Frontal cortex (tissue), 4 donors: ENCODE measurements around the gene CES1. TPM values are rescaled to one million over a fixed set of nuclear protein-coding genes. Genes with fewer than 3 reads are reported as not detected.
"Not testable (repeated sequence)": the region's sequence is repeated elsewhere in the genome, so short reads cannot be mapped to it uniquely, and the experiment has no call there.

Experiments
- DNase-seq, 2 donors: peaks; one replicate each; pipeline ENCODE4 v3.0.0; 2012; ENCODE audit warnings: low spot score in 2 of 2
- FAIRE-seq: peaks from 2 replicates; lab custom pipeline; 2012; peaks lifted over from hg19 to GRCh38; lab: Jason Lieb, UNC
- total RNA-seq: library from RNA; depleted of rRNA; stranded (reverse); fragments of >200 nt; gene quantifications from one replicate; pipeline ENCODE4 v1.2.3, GENCODE V29; 2014
- donor health status: control.
- donor health status: control.
- donor health status: control.

The CES1 gene
- total RNA-seq, 1 donor from 2014 or later, result 0.82 TPM

DNA sequence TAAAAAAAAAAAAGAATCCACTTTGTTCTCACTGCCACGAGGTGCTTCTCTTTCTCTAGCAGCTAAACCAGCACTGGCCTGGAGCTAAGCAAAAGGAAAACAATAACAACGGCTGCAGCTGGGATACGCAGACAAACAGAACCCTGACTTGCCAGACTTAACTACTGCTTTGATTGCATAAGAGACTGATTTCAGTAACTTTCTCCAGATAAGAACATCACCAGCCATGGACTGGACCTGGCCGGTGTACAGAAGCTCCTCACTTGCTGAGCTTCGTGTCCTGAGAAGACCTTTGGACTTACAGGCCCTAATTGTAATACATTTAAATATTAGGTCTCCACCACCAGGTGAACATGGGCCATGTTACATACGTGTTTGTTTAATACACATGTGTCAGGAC is 27.8 kb downstream of the CES1 start:
- not testable (repeated sequence) for DNase-seq, FAIRE-seq

DNA sequence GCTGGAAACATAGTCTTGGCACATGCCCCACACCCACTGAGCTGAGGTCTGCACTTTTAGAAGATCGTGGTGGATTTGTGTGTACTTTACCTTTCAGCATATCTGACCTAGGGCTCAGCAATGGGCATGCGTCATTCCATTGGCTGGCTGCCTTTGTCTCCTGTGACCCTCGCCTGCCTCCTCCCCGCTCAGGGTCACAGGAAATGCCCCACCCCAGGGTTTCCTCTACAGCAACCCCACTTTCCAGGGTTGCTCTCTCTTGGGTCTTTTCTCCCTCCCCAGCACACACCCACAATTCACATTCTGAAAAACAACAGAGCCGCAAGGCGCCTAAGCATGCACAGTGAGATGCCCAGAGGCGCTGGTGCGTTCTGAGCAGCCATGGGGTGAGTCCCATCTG is 29.2 kb downstream of the CES1 start:
- FAIRE-seq, DNase-seq: not testable (repeated sequence)

DNA sequence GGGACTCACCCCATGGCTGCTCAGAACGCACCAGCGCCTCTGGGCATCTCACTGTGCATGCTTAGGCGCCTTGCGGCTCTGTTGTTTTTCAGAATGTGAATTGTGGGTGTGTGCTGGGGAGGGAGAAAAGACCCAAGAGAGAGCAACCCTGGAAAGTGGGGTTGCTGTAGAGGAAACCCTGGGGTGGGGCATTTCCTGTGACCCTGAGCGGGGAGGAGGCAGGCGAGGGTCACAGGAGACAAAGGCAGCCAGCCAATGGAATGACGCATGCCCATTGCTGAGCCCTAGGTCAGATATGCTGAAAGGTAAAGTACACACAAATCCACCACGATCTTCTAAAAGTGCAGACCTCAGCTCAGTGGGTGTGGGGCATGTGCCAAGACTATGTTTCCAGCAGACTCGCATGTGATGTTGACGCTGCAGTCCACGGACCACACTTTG is 39.9 kb downstream of the CES1 start:
- not testable (repeated sequence) for DNase-seq, FAIRE-seq

DNA sequence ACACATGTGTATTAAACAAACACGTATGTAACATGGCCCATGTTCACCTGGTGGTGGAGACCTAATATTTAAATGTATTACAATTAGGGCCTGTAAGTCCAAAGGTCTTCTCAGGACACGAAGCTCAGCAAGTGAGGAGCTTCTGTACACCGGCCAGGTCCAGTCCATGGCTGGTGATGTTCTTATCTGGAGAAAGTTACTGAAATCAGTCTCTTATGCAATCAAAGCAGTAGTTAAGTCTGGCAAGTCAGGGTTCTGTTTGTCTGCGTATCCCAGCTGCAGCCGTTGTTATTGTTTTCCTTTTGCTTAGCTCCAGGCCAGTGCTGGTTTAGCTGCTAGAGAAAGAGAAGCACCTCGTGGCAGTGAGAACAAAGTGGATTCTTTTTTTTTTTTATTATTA is 41.4 kb downstream of the CES1 start:
- FAIRE-seq, DNase-seq: not testable (repeated sequence)

DNA sequence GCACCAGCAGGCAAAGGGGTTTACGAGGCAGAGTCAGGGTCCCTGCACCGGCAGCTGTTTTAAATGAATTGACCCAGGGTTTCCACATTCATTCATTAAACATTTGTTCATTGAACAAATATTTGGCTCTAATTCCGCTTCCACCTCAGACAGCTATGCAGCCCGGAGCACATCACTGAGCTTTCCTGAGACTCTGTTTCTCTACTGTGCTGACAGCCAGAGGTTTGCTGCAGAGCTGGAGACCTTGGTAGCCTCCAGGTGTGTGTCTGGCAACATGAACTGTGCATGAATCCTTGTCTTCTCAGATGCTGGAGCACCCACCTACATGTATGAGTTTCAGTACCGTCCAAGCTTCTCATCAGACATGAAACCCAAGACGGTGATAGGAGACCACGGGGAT is 42.7 kb downstream of the CES1 start:
- FAIRE-seq, DNase-seq: not testable (repeated sequence)

DNA sequence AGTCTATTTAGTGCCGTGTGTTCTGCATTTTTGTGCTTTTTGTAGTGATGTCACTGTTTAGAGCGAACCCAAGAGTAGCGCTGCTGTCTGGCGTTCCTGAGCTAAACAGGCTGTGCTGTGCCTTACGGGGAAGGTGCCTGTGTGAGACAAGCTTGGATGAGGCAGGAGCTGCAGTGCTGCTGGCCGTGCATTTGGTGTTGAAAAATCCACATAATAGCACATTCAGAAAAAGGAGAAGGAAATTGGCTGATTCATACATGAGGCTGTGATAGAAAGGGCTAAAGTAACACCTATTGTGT is 50.2 kb downstream of the CES1 start:
- DNase-seq, result not testable (repeated sequence)

DNA sequence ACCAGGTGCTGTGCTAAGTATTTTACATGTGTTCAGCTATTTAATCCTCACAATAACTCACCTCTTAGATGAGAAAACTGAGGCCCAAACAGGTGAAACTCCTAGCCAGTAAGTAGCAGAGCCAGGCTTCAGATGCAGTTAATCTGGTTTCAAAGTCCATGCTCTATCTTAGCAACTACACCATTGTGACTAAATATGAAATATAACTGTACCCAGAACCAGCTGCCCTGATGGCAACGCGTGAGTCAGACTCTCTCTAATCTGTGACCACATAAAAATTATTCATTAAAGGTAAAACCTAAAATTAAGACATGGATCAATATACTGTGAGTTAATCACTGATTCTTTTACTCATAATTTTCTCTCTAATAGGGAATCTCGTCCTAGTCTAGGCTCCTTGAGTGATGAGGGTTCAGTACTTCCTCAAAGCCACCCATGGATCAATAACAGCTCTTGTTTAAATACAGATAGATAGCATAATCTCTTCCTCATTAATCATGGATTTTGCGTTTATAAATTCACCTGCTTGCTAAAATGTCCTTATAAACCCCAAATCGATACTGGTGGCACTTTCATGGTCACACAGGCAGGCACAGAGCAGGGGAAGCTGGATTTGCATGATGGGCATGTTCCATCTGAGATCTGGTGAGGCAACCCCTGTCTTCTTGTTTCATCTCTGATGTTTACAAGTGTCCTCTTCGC is 50.7 kb downstream of the CES1 start:
- not testable (repeated sequence) for DNase-seq, FAIRE-seq

More for the DNA sequence above, 50.2 kb downstream of the CES1 start:
- not testable (repeated sequence) for FAIRE-seq

DNA sequence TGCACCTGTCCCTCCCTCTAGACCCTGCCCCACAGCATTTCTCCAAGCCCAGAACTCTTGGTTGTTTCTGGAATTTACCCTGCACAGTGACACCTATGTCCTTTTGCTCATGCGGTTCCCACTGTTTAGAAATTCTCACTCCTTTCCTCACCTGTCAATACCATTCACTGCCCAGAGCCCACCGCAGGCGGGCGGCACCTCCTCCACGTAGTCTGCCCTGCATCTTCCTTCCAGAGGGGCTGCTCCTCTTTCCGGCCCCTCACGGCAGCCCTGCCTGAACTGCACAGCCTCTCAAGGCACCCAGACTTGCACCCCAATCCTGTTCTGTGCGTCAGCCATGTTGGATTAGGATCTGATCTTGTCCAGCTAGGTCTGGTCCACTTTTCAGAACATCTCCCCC is 51.4 kb downstream of the CES1 start:
- not testable (repeated sequence) for DNase-seq, FAIRE-seq

DNA sequence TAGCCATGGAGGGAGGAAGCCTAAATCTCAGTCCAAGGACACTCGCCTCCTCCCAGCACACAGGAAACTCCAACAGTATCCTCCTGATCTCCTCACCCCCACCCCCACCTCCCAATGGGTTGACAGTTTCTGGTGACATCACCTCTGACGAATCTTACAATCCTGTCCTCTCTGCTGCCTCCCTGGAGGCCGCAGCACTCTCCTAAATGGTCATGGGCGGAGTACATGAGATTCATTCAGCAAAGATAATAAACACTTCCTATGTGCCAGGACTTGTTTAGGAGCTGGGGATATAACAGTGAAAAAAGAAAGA is 52.8 kb downstream of the CES1 start:
- not testable (repeated sequence) for FAIRE-seq

DNA sequence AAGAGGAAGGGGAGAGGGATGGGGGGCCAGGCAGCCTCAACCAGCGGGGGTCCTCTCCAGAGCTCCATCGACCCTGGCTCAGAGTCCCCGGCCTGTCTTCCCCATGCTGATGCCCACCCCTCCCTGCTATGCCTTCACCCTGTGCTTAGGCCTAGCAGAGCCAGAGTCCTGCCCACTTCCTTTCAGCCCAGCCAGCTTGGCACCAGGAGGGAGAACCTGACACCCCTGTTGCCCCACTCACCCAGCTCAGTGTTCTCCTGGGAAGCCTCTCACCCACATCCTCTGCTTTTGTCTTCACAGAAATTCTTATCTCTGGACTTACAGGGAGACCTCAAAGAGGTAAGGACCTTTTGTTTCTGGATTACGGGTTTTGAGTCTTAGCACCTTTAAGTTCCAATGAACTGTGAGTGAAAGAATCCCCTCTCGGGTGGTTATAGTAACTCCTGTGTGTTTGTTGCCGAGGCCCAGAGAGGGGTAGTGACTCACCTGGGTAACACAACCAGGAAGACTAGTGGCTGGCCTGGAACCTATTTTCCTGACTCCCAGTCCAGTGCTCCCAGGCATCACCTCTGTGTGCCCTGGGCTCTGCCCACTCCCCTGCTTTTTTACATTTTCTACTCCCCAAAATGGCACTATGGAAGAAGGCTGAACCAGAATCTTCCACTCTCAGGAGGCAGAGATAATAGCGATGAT is 53.3 kb downstream of the CES1 start:
- no peak for DNase-seq
- no peak for FAIRE-seq

More for the DNA sequence above, 52.8 kb downstream of the CES1 start:
- not testable (repeated sequence) for DNase-seq

DNA sequence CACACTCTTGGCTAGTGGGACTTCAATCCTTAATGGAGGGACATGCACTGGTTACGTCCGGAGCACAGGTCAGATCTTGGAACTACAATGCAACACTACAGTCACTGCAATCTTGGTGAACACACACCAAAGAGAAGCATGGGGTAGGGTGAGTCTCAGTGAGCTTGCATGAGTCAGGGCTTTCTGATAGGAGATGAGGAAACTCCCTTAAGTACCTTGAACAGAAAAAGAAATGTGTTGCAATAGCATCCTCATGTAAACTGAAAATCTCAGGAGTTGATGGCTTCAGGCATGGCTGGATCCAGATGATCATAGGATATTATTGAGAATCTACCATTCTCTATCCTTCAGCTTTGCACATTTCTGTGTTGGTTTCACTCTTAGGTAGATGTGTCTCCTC is 54.1 kb downstream of the CES1 start:
- no peak for FAIRE-seq
- DNase-seq, result no peak

DNA sequence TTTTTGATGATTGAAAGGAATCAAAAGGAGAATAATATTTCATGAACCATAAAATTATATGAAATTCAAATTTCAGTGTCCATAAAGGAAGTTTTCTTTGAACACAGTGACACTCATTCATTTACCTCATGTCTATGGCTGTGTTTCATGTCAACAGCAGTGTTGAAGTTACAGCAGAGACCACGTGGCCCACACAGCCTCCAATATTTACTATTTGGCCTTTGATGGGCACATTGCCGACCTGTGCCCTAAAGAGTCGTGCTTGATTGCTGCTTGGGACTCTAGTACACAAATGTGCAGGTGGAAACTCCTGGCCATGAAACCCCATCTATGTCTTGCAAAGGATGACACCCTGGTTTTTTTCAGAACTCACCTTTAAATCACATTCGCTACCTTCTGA is 57.0 kb downstream of the CES1 start:
- no peak for DNase-seq

DNA sequence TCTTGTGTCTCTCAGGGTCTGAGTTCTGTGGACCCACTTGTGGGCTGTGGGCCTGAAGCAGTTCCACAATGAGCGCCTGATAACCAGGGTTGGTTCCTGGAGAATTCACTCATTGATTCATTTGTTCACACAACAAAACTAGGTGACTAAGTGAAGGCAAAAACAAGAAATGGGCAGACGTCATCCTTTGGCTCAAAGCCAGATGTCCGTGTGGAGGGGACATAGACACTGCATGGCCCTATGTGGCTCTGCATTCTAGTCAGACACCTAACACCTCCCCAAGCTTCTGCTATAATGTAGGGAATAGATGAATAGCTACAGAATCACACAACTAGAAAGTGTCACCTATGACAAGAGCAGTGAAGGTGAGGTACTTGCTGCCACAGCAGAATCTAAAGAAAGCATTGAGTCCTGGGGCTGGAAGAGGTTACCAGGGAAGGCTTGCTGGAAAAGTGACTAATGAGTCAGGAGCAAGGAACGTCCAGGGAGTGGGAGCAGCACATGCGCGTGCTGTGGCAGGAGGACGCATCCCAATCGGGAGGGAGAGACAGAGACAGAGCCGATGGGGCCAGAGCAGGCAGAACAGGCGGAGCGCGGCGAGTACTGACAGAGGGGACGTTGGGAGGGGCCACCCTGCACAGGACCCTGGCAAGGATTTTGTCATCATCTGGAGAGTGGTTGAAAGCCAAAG is 58.9 kb downstream of the CES1 start:
- FAIRE-seq, result no peak
- no peak for DNase-seq

More for the DNA sequence above, 57.0 kb downstream of the CES1 start:
- no peak for FAIRE-seq

DNA sequence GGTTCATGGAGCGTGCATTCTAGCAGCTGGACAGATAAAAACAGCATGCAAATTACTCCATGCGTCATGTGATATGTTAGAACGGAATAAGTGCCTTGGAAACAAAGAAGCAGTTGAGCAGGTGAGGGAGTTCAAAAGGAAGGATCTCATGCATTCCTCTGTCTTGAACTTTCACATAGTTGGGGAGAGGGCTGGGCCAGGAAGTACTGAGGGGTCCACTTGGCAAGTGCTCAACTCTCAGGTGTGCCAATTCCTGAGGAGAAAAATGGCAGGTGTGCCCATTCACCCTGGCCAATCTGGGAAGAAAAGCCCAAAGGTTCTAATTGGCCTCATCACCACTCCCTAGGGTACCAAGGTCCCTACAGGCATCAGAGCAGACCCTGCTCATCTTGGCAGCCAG is 67.7 kb downstream of the CES1 start:
- DNase-seq, result no peak
- no peak for FAIRE-seq

DNA sequence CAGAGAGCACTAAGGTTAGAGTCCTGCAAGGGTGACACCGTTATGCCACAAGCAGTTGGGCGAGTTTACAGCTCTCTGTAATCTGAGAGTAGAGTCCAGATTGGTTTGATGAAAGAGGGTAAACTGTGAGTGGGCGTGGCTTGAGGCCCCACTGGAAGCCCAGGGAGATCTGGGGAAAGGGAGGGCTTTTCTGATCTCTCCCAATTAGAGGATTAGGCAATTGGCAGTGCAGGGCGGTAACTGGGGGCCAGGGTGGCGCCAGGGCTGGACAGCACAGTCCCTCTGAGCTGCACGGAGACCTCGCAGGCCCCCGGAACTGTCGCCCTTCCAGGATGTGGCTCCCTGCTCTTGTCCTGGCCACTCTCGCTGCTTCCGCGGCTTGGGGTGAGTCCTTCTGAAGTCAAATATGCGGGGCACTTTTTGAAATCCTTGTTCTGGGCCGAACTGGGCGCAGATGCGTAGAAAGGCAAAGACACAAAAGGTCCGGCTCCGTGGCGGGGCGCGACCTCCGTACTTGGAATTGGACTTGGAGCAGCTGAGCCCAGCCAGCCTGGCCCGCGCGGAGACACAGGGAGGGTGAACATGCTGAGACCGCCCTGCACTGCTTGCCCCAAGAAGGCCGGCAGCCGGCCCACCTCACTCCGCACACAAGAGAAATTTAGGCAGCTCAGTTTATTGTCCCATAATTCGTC is 72.4 kb downstream of the CES1 start:
- DNase-seq (no peak), FAIRE-seq (no peak)

DNA sequence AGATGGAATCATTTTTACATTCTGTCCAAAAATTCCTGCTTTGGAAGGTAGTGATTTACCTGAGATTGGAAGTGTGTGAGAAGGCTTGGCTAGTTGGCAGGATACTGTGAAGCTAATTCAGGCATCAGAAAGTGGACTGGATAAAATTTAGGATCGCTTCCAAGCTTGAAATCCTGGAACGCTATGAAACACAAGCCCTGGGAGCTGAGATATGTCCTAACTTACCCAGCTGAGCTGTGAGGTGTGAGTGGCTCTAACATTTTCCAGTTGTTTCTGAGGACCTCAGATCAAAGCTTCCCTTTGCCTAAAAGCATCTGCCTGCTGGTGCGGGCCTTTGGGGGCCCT is 73.0 kb downstream of the CES1 start:
- not testable (repeated sequence) for FAIRE-seq, DNase-seq

DNA sequence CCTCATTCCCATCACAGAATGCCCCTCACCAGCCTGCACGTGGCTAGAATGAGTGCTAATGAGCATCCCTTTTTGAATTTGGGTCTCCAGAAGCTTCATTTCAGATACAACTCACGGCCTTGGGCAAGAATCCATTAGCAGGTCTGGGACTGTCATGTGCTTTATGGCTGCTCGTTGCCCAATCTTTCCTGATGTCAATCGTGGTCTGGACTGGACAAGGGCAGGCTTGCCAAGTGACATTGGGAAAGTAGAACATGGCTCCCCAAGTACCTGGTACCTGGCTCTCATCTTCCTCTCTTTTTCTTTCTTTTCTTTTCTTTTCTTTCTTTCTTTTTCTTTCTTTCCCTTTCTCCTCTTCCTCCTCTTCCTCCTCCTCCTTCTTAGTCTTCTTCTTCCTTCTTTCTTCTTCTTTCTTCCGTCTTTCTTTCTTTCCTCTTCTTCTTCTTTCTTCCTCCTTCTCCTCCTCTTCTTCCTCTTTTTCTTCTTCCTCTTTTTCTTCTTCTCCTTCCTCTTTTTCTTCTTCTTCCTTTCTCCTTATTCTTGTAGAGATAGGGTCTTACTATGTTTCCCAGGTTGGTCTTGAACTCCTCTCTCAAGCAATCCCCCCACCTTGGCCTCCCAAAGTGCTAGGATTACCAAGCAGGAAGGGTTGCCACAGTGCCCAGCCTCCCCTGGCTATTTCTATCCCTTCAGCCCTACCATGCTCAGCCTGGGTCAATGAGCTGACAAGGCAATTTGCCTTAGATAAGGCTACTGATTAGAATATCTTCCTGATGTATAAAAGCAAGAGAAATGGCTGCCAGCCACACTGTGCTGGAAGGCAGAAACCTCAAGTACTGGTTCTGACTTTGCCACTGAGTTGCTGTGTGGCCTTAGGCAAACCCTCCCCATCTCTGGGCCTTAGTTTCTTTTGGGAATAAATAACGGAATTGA is 75.0 kb downstream of the CES1 start:
- not testable (repeated sequence) for FAIRE-seq

DNA sequence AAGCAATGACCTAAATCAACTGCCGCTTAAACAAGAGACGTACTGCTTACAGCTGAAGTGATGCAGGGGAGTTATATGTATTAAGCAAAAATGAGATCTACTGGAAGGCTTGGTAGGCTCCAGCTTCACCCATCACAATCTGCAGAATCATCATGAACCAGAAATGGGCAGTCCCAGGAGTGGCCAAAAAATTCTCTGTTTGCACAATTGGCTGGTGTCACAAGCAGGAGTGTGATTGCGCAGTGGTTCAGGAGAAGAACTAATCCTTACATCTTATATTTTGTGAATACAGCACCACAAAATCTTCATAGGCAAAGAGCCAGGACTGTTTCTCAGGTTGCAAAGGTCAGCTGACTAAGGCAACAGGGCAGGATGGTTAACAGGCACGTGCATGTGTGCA is 75.9 kb downstream of the CES1 start:
- FAIRE-seq (no peak), DNase-seq (no peak)

More for the DNA sequence above, 75.0 kb downstream of the CES1 start:
- DNase-seq, result not testable (repeated sequence)

DNA sequence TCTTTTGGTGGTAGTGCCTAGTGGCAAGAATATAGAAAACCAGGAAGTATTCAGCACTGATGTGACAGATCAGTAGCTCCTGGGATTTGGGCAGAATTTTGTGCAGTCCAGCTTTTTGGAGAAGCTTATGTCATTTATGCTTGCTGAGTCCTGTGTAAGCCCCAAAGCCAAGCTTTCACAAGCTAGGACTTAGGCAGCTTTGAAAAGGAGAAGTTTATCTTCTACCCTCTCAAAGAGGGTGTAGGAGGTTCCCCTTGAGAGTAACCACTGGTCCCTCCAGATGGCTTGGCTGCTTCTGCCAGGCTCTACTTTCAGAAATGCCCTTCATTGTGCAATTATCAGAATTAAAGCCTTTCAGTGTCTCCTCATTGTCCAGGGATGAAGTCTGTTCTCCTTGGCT is 78.8 kb downstream of the CES1 start:
- FAIRE-seq (no peak), DNase-seq (no peak)
